ENCODE data around the gene KCNIP4.

KCNIP4 gene

DNA sequence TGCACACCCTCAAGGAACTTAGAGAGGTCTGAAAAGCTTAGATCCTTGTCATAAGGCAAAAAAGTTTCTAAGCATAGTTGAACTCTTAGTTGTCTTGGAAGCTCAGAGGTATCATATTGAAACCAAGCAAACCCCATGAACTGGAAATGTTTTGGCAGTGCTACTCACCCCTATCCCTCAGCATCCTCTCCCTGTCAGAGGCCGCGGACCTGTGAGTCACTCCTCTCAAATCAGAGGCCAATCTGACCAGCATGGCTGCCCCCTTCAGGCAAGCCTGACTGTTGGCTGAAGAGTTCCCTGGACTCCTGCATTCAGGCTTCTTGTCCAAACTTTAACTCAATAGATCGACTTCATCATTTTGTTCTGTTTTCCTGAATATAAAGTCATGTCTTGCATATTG lies 69.4 kb downstream of the KCNIP4 start:
- no peaks in the 10 kb centered on the region for H3F3A ChIP-seq (ENCODE audit: low read depth)
- H3K9me3 ChIP-seq (ENCODE audit: insufficient read depth, low read depth, low read length): no peaks in the 10 kb centered on the region
- H3K79me2 ChIP-seq (ENCODE audit: insufficient read depth, low read length): no peaks in the 10 kb centered on the region
- no peaks in the 10 kb centered on the region for H3K4me1 ChIP-seq (ENCODE audit: insufficient read depth, low read length, poor library complexity, severe bottlenecking)
- H3K4me3 ChIP-seq (ENCODE audit: low read length, poor library complexity, severe bottlenecking): no peak overlapping the region
- H3K36me3 ChIP-seq (ENCODE audit: insufficient read depth, low read length): no peaks in the 10 kb centered on the region
- H2AFZ ChIP-seq (ENCODE audit: low read length): no peak overlapping the region
- no peaks in the 10 kb centered on the region for H4K20me1 ChIP-seq (ENCODE audit: insufficient read depth, low read length, poor library complexity, severe bottlenecking)
- no peaks in the 10 kb centered on the region for H3K27me3 ChIP-seq (ENCODE audit: insufficient read depth, low read length, poor library complexity, severe bottlenecking)
- no peak overlapping the region for H3K4me2 ChIP-seq (ENCODE audit: low read depth, low read length, poor library complexity, severe bottlenecking)
- H3K9ac ChIP-seq (ENCODE audit: low read depth, low read length, poor library complexity, severe bottlenecking): no peak overlapping the region
- TF ChIP-seq EZH2phosphoT487 (IDR thresholded peaks at IDR 0.05; ENCODE audit: borderline replicate concordance) (no peak), CTCF (conservative IDR thresholded peaks at IDR 0.05; ENCODE audit: low read length) (no peak)
- H3K9me2 ChIP-seq (replicated peaks; ENCODE audit: low read depth, low read length): no peaks in the 10 kb centered on the region

DNA sequence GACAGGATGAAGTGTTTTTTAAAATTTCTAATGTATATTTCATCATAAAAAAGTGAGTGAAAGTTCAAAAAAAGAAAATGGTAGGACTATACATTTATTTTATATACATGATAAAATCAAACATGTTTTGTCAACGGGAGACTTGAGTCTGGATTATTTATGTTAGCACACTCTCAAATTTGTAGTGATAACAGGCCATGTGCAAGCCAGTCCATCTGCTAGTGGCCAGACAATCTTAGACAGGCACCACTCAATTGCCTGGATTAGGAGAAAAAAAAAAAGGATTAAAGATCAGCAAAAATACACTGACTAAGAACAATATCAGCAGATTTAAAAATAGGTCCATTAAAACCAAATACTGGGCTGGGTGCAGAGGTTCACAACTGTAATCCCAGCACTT lies 71.9 kb downstream of the KCNIP4 start:
- Histone ChIP-seq H3K27me3 (ENCODE audit: insufficient read depth, low read length, poor library complexity, severe bottlenecking) (no peaks in the 10 kb centered on the region), H4K20me1 (ENCODE audit: insufficient read depth, low read length, poor library complexity, severe bottlenecking) (no peaks in the 10 kb centered on the region), H3K4me1 (ENCODE audit: insufficient read depth, low read length, poor library complexity, severe bottlenecking) (no peaks in the 10 kb centered on the region), H2AFZ (ENCODE audit: low read length) (no peak overlapping the region), H3K9me3 (ENCODE audit: insufficient read depth, low read depth, low read length) (no peaks in the 10 kb centered on the region), H3K9ac (ENCODE audit: low read depth, low read length, poor library complexity, severe bottlenecking) (no peak overlapping the region), H3K4me2 (ENCODE audit: low read depth, low read length, poor library complexity, severe bottlenecking) (no peak overlapping the region), H3F3A (ENCODE audit: low read depth) (no peaks in the 10 kb centered on the region), H3K4me3 (ENCODE audit: low read length, poor library complexity, severe bottlenecking) (no peak overlapping the region), H3K79me2 (ENCODE audit: insufficient read depth, low read length) (no peaks in the 10 kb centered on the region), H3K36me3 (ENCODE audit: insufficient read depth, low read length) (no peaks in the 10 kb centered on the region), H3K9me2 (replicated peaks; ENCODE audit: low read depth, low read length) (no peaks in the 10 kb centered on the region)
- TF ChIP-seq EZH2phosphoT487 (IDR thresholded peaks at IDR 0.05; ENCODE audit: borderline replicate concordance) (no peak), CTCF (conservative IDR thresholded peaks at IDR 0.05; ENCODE audit: low read length) (no peak)

- no peak overlapping the region for H3K4me2 ChIP-seq (ENCODE audit: low read depth, low read length, poor library complexity, severe bottlenecking)
- no peaks in the 10 kb centered on the region for H3K9me3 ChIP-seq (ENCODE audit: insufficient read depth, low read depth, low read length)
- H3K9ac ChIP-seq (ENCODE audit: low read depth, low read length, poor library complexity, severe bottlenecking): no peak overlapping the region
- H2AFZ ChIP-seq (ENCODE audit: low read length): no peak overlapping the region
- no peak overlapping the region for H3K4me3 ChIP-seq (ENCODE audit: low read length, poor library complexity, severe bottlenecking)
- no peaks in the 10 kb centered on the region for H3K27me3 ChIP-seq (ENCODE audit: insufficient read depth, low read length, poor library complexity, severe bottlenecking)
- no peaks in the 10 kb centered on the region for H3K79me2 ChIP-seq (ENCODE audit: insufficient read depth, low read length)
- TF ChIP-seq EZH2phosphoT487 (IDR thresholded peaks at IDR 0.05; ENCODE audit: borderline replicate concordance): no peak
- no peak for TF ChIP-seq CTCF (conservative IDR thresholded peaks at IDR 0.05; ENCODE audit: low read length)
- no peaks in the 10 kb centered on the region for H3K36me3 ChIP-seq (ENCODE audit: insufficient read depth, low read length)
- no peaks in the 10 kb centered on the region for H3K9me2 ChIP-seq (replicated peaks; ENCODE audit: low read depth, low read length)
- no peaks in the 10 kb centered on the region for H4K20me1 ChIP-seq (ENCODE audit: insufficient read depth, low read length, poor library complexity, severe bottlenecking)
- H3K4me1 ChIP-seq (ENCODE audit: insufficient read depth, low read length, poor library complexity, severe bottlenecking): no peaks in the 10 kb centered on the region
- H3F3A ChIP-seq (ENCODE audit: low read depth): no peaks in the 10 kb centered on the region
Measured at GRCh38 chr4:21873145-21873544, 75.4 kb downstream of the KCNIP4 start.
